Colonic mucosa (tissue), 4 donors: ENCODE measurements around the gene DAND5. TPM values are rescaled to one million over a fixed set of nuclear protein-coding genes. Genes with fewer than 3 reads are reported as not detected.

ENCODE experiments used
- DNase-seq: peaks from one replicate; pipeline ENCODE4 v3.0.0-alpha.2; 2020
- H3K27ac ChIP-seq: fragments of 200-600 bp; one replicate; pipeline ENCODE4 v1.8.0; 2021
- H3K27me3 ChIP-seq: fragments of 200-600 bp; one replicate; pipeline ENCODE4 v1.8.0; 2021
- H3K36me3 ChIP-seq: fragments of 200-600 bp; one replicate; pipeline ENCODE4 v1.8.0; 2021
- H3K4me1 ChIP-seq: fragments of 200-600 bp; one replicate; pipeline ENCODE4 v1.8.0; 2021; ENCODE audit warnings: mild to moderate bottlenecking
- H3K4me3 ChIP-seq: fragments of 200-600 bp; one replicate; pipeline ENCODE4 v1.8.0; 2021
- H3K9ac ChIP-seq, 2 donors: one replicate each; pipeline ENCODE4 v1.7.0; 2013; ENCODE audit warnings: control low read depth in 2 of 2, low read depth in 2 of 2, low read length in 2 of 2
- H3K9me3 ChIP-seq: fragments of 200-600 bp; one replicate; pipeline ENCODE4 v1.8.0; 2021
- intact Hi-C: fragments of 100-400 bp; cut with DNase I; formaldehyde crosslinking; loops from one replicate; pipeline ENCODE4 v1.14.1; 2022
- total RNA-seq, 2 donors: library from RNA; stranded (reverse); fragmentation: NEBNext Ultra II Directional in 1 of 2; extraction: Animal tissue kit (Norgen Biotek cat#: 25700) in 1 of 2; gene quantifications; one replicate each; pipeline ENCODE4 v1.2.1, GENCODE V29; 2021
- TF ChIP-seq, protein P1 (sequence below): fragments of 200-600 bp; IDR thresholded peaks from one replicate; pipeline ENCODE4 v1.8.0; 2022; ENCODE audit warnings: antibody characterized with exemption, mild to moderate bottlenecking
- donor health status: healthy.
- donor health status: DM: no; HTN: no; CAD: no.
- donor health status: DM: no; HTN: no; CAD: no.

The DAND5 gene
- total RNA-seq, 2 donors from 2014 or later: 0.19 to 0.27 TPM

DNA sequence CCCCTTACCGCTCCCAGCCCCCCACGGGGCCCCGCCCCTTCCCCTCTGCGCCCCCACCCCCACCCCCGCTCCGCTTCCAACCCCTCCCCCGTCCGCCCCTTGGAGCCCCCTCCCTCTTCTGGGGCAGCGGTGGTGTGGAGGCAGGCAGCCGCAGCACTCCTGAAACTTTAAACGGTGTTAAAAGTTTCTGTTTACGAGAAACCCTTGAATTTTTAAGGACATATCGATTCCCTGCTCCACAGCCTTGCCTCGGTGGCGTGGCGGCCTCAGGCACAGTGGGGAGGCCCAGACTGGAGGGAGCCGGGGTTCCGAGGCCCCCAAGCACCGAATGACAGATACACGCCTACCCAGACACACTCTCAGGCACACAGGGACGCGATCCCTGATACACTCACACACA lies 21.1 kb downstream of the DAND5 start:
- TF ChIP-seq, protein P1, sequence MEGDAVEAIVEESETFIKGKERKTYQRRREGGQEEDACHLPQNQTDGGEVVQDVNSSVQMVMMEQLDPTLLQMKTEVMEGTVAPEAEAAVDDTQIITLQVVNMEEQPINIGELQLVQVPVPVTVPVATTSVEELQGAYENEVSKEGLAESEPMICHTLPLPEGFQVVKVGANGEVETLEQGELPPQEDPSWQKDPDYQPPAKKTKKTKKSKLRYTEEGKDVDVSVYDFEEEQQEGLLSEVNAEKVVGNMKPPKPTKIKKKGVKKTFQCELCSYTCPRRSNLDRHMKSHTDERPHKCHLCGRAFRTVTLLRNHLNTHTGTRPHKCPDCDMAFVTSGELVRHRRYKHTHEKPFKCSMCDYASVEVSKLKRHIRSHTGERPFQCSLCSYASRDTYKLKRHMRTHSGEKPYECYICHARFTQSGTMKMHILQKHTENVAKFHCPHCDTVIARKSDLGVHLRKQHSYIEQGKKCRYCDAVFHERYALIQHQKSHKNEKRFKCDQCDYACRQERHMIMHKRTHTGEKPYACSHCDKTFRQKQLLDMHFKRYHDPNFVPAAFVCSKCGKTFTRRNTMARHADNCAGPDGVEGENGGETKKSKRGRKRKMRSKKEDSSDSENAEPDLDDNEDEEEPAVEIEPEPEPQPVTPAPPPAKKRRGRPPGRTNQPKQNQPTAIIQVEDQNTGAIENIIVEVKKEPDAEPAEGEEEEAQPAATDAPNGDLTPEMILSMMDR: no peak
- H3K4me1 ChIP-seq: no peaks in the 10 kb centered on the region
- no peak overlapping the region for H3K4me3 ChIP-seq
- intact Hi-C loops: no loop called here
- no peaks in the 10 kb centered on the region for H3K36me3 ChIP-seq
- no peak overlapping the region for H3K9ac ChIP-seq
- no peaks in the 10 kb centered on the region for H3K9me3 ChIP-seq
- H3K27me3 ChIP-seq: no peaks in the 10 kb centered on the region
- no peak for DNase-seq
- H3K27ac ChIP-seq: no peak overlapping the region

DNA sequence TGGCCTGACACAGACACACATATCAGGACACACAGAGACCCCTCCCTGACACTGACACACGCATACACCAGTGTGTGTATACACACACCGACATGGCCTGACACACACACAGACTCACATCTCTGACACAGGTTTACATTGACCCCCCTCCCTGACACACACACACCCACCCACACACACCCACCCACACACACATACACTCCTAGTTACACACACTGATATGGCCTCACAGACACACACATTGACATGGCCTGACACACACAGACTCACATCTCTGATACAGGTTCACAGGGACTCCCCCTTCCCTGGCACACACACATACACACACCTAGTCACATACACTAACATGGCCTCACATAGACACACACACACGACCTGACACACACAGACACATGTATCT lies 21.5 kb downstream of the DAND5 start:
- intact Hi-C loops: no loop called here

DNA sequence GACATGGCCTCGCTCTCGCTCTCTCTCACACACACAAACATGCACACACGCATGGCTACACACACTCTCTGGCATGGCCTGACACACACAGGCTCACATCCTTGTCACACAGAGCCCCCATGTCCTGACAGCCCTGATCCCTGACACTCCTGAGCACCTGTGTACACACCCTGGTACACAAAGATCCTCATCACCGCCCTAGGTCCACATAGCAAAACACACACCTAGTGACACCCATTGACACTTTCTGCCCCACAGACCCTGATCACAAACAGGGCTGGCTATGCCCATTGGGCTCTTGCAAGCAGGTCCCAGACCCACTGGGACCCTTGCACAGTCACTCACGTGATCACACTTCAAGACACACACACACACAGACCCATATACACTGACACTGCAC lies 21.9 kb downstream of the DAND5 start:
- H3K36me3 ChIP-seq: no peaks in the 10 kb centered on the region
- no peaks in the 10 kb centered on the region for H3K4me1 ChIP-seq
- H3K4me3 ChIP-seq: no peak overlapping the region
- H3K9ac ChIP-seq: no peak overlapping the region
- no peak overlapping the region for H3K27ac ChIP-seq
- H3K27me3 ChIP-seq: no peaks in the 10 kb centered on the region
- TF ChIP-seq, protein P1: no peak
- intact Hi-C loops: no loop called here
- H3K9me3 ChIP-seq: no peaks in the 10 kb centered on the region
- no peak for DNase-seq

More for the DNA sequence above, 21.5 kb downstream of the DAND5 start:
- TF ChIP-seq, protein P1: no peak
- Histone ChIP-seq H3K9ac (no peak overlapping the region), H3K27me3 (no peaks in the 10 kb centered on the region), H3K36me3 (no peaks in the 10 kb centered on the region), H3K27ac (no peak overlapping the region), H3K4me1 (no peaks in the 10 kb centered on the region), H3K9me3 (no peaks in the 10 kb centered on the region), H3K4me3 (no peak overlapping the region)
- no peak for DNase-seq

DNA sequence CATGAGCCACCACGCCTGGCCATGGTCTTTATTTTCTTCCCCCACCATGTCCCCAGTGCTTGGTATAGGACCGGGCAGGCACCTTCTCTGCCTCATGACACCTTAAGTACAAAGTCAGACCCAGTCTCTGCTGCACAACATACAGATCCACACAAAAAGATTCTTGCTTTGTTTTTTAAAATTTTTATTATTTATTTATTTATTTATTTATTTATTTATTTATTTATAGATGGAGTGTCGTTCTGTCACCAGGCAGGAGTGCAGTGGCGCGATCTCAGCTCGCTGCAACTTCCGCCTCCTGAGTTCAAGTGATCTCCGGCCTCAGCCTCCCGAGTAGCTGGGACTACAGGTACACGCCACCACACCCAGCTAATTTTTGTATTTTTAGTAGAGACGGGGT lies 23.4 kb downstream of the DAND5 start:
- no peaks in the 10 kb centered on the region for H3K27me3 ChIP-seq
- intact Hi-C loops: no loop called here
- no peak for DNase-seq
- no peaks in the 10 kb centered on the region for H3K9me3 ChIP-seq
- no peaks in the 10 kb centered on the region for H3K36me3 ChIP-seq
- H3K27ac ChIP-seq: no peak overlapping the region
- no peaks in the 10 kb centered on the region for H3K4me1 ChIP-seq
- H3K4me3 ChIP-seq: no peak overlapping the region
- TF ChIP-seq, protein P1: no peak
- H3K9ac ChIP-seq: no peak overlapping the region

DNA sequence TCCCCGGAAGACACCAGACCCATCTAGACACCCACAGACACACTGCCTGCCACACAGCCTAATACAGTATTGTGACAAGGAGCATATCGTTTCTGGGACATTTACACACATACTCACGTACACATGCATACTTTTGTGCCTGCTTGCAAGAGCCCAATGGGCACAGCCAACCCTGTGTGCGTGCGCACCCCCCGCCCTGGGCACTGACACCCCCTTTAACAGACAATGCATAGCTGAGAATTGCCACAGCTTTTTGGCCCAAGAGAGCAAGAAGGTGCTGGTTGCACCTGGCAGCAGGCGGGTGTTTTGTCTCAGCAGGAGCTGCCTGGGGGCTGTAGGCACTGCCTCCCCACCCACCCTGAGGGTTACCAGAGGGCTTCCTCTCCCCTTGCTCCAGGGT lies 24.2 kb downstream of the DAND5 start:
- no peak for DNase-seq
- H3K27me3 ChIP-seq: no peaks in the 10 kb centered on the region
- TF ChIP-seq, protein P1: no peak
- H3K27ac ChIP-seq: no peak overlapping the region
- no peak overlapping the region for H3K9ac ChIP-seq
- H3K4me3 ChIP-seq: no peak overlapping the region
- no peaks in the 10 kb centered on the region for H3K9me3 ChIP-seq
- no peaks in the 10 kb centered on the region for H3K4me1 ChIP-seq
- no peaks in the 10 kb centered on the region for H3K36me3 ChIP-seq
- intact Hi-C loops: no loop called here
